ENCODE data around the gene SIX3. TPM values are rescaled to one million over a fixed set of nuclear protein-coding genes. Genes with fewer than 3 reads are reported as not detected.
A peak's percentile ranks its signal among the peaks of the same experiment; 100 is the strongest.

SIX3 gene
- total RNA-seq, 1 donor from 2014 or later, result not detected

- Mint-ChIP-seq H3K4me1 (peaks cover 10% of the 10 kb centered on the region), H3K4me3 (peak overlapping the region; percentile 34), H3K9me3 (no peaks in the 10 kb centered on the region), H3K36me3 (ENCODE audit: low read depth) (no peaks in the 10 kb centered on the region), H3K27ac (ENCODE audit: unreplicated experiment) (peak overlapping the region; percentile 95), H3K27me3 (ENCODE audit: low read depth) (peaks cover 26% of the 10 kb centered on the region)
- DNase-seq (ENCODE audit: low read depth, low spot score), result no peak
- TF ChIP-seq, protein P1, sequence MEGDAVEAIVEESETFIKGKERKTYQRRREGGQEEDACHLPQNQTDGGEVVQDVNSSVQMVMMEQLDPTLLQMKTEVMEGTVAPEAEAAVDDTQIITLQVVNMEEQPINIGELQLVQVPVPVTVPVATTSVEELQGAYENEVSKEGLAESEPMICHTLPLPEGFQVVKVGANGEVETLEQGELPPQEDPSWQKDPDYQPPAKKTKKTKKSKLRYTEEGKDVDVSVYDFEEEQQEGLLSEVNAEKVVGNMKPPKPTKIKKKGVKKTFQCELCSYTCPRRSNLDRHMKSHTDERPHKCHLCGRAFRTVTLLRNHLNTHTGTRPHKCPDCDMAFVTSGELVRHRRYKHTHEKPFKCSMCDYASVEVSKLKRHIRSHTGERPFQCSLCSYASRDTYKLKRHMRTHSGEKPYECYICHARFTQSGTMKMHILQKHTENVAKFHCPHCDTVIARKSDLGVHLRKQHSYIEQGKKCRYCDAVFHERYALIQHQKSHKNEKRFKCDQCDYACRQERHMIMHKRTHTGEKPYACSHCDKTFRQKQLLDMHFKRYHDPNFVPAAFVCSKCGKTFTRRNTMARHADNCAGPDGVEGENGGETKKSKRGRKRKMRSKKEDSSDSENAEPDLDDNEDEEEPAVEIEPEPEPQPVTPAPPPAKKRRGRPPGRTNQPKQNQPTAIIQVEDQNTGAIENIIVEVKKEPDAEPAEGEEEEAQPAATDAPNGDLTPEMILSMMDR (conservative IDR thresholded peaks at IDR 0.05), result no peak
These were observed 31.5 kb downstream of the SIX3 start for GRCh38 chr2:44972771-44973535.

DNA sequence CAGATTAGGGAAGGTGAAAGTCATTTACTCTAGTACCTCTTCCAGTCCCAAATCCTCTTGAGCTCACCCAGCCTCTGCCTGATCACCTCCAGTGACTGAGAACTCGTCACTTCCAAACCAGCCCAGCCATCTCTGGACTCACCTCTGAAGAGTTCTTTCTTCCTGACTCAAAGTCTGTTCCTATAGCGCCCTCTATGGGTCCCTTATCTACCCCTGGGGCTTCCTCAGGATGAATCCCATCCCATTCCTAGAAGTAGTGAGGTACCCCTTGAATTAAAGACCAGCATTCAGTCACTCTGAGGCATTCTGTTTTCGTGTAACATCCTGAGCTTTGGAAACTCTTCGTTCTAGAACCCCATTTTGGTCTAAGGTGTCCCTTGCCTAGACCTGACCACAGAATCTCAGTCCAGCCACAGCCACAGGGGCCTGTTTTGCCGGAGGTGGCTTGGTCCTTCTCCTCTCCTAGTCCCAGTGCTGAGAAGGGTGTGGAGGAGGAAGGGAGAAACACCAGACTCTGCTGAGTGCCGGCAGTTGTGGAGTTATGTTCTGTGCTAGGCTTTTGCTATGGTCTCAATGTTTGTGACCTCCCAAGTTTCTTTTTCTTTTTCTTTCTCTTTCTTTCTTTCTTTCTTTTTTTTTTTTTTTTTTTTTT, 32.7 kb downstream of the SIX3 start:
- H3K36me3 Mint-ChIP-seq (ENCODE audit: low read depth), result no peaks in the 10 kb centered on the region
- H3K27me3 Mint-ChIP-seq (ENCODE audit: low read depth), result peaks cover 32% of the 10 kb centered on the region
- H3K27ac Mint-ChIP-seq (ENCODE audit: unreplicated experiment), result no peak overlapping the region
- TF ChIP-seq, protein P1 (conservative IDR thresholded peaks at IDR 0.05), result peak; percentile 51
- H3K9me3 Mint-ChIP-seq, result no peaks in the 10 kb centered on the region
- H3K4me3 Mint-ChIP-seq, result no peak overlapping the region
- peaks cover 10% of the 10 kb centered on the region for H3K4me1 Mint-ChIP-seq
- no peak for DNase-seq (ENCODE audit: low read depth, low spot score)

GRCh38 chr2:44975571-44976450, 34.3 kb downstream of the SIX3 start:
- no peak overlapping the region for H3K4me3 Mint-ChIP-seq
- H3K4me1 Mint-ChIP-seq, result peaks cover 10% of the 10 kb centered on the region
- no peak overlapping the region for H3K27ac Mint-ChIP-seq (ENCODE audit: unreplicated experiment)
- no peaks in the 10 kb centered on the region for H3K9me3 Mint-ChIP-seq
- TF ChIP-seq, protein P1 (conservative IDR thresholded peaks at IDR 0.05), result no peak
- no peak for DNase-seq (ENCODE audit: low read depth, low spot score)
- no peaks in the 10 kb centered on the region for H3K36me3 Mint-ChIP-seq (ENCODE audit: low read depth)
- H3K27me3 Mint-ChIP-seq (ENCODE audit: low read depth), result peaks cover 38% of the 10 kb centered on the region

DNA sequence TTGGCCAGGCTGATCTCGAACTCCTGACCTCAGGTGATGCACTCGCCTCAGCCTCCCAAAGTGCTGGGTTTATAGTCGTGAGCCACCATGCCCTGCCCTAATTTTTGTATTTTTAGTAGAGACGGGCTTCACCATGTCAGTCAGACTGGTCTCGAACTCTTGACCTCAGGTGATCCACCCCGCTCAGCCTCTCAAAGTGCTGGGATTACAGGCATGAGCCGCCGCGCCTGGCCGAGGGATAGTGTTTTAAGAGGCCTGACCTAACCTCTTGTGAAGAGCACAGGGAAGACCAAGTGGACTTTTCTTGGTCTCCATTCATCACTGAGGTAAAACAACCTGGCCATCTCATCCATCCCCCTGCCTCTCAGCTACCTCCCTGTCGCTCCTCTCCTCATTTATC, 38.1 kb downstream of the SIX3 start:
- Mint-ChIP-seq H3K27ac (ENCODE audit: unreplicated experiment) (no peak overlapping the region), H3K36me3 (ENCODE audit: low read depth) (no peaks in the 10 kb centered on the region), H3K9me3 (no peaks in the 10 kb centered on the region), H3K4me3 (no peak overlapping the region), H3K4me1 (no peaks in the 10 kb centered on the region), H3K27me3 (ENCODE audit: low read depth) (peaks cover 52% of the 10 kb centered on the region)
- TF ChIP-seq, protein P1 (conservative IDR thresholded peaks at IDR 0.05), result no peak
- DNase-seq (ENCODE audit: low read depth, low spot score), result no peak
